Measurements from ENCODE around the gene TTC22.

Gene TTC22

GRCh38 chr1:54803761-54804470 lies 2.8 kb upstream of the TTC22 start:
- Histone ChIP-seq H3K9me3 (ENCODE audit: control insufficient read depth, low read length) (no peaks in the 10 kb centered on the region), H3K36me3 (ENCODE audit: control insufficient read depth, insufficient read depth, low read length) (no peaks in the 10 kb centered on the region), H3K27me3 (ENCODE audit: control insufficient read depth, insufficient read depth, low read length) (peaks cover 6% of the 10 kb centered on the region), H3K9ac (ENCODE audit: low read length) (no peak overlapping the region), H3K4me3 (ENCODE audit: low read length) (no peak overlapping the region), H3K4me1 (ENCODE audit: control insufficient read depth, insufficient read depth, low read length) (peaks cover 59% of the 10 kb centered on the region)

- Histone ChIP-seq H3K36me3 (ENCODE audit: control insufficient read depth, insufficient read depth, low read length) (no peaks in the 10 kb centered on the region), H3K4me1 (ENCODE audit: control insufficient read depth, insufficient read depth, low read length) (peaks cover 62% of the 10 kb centered on the region), H3K9me3 (ENCODE audit: control insufficient read depth, low read length) (no peaks in the 10 kb centered on the region), H3K27me3 (ENCODE audit: control insufficient read depth, insufficient read depth, low read length) (peaks cover 6% of the 10 kb centered on the region), H3K4me3 (ENCODE audit: low read length) (peak overlapping the region; percentile 82), H3K9ac (ENCODE audit: low read length) (peak overlapping the region; percentile 72)
Observed at GRCh38 chr1:54800041-54800898, 853 bp downstream of the TTC22 start.

- Histone ChIP-seq H3K9ac (ENCODE audit: low read length) (peak overlapping the region; percentile 72), H3K36me3 (ENCODE audit: control insufficient read depth, insufficient read depth, low read length) (no peaks in the 10 kb centered on the region), H3K9me3 (ENCODE audit: control insufficient read depth, low read length) (no peaks in the 10 kb centered on the region), H3K4me3 (ENCODE audit: low read length) (peak overlapping the region; percentile 82), H3K27me3 (ENCODE audit: control insufficient read depth, insufficient read depth, low read length) (peaks cover 6% of the 10 kb centered on the region), H3K4me1 (ENCODE audit: control insufficient read depth, insufficient read depth, low read length) (peaks cover 62% of the 10 kb centered on the region)
Observed at GRCh38 chr1:54798769-54799641, 2.1 kb downstream of the TTC22 start.

- H3K36me3 ChIP-seq (ENCODE audit: control insufficient read depth, insufficient read depth, low read length), result no peaks in the 10 kb centered on the region
- H3K9ac ChIP-seq (ENCODE audit: low read length), result peak overlapping the region; percentile 42
Observed at GRCh38 chr1:54798206-54798605, 2.9 kb downstream of the TTC22 start.

GRCh38 chr1:54796902-54797301 lies 4.2 kb downstream of the TTC22 start:
- peaks cover 6% of the 10 kb centered on the region for H3K27me3 ChIP-seq (ENCODE audit: control insufficient read depth, insufficient read depth, low read length)
- H3K4me1 ChIP-seq (ENCODE audit: control insufficient read depth, insufficient read depth, low read length), result peaks cover 71% of the 10 kb centered on the region
- H3K9ac ChIP-seq (ENCODE audit: low read length), result no peak overlapping the region
- no peak overlapping the region for H3K4me3 ChIP-seq (ENCODE audit: low read length)
- peaks cover 3% of the 10 kb centered on the region for H3K9me3 ChIP-seq (ENCODE audit: control insufficient read depth, low read length)
- no peaks in the 10 kb centered on the region for H3K36me3 ChIP-seq (ENCODE audit: control insufficient read depth, insufficient read depth, low read length)

More at GRCh38 chr1:54798206-54798605, 2.9 kb downstream of the TTC22 start:
- Histone ChIP-seq H3K27me3 (ENCODE audit: control insufficient read depth, insufficient read depth, low read length) (peaks cover 6% of the 10 kb centered on the region), H3K9me3 (ENCODE audit: control insufficient read depth, low read length) (no peaks in the 10 kb centered on the region), H3K4me1 (ENCODE audit: control insufficient read depth, insufficient read depth, low read length) (peaks cover 65% of the 10 kb centered on the region), H3K4me3 (ENCODE audit: low read length) (peak overlapping the region; percentile 82)

- Histone ChIP-seq H3K4me3 (ENCODE audit: low read length) (no peak overlapping the region), H3K36me3 (ENCODE audit: control insufficient read depth, insufficient read depth, low read length) (no peaks in the 10 kb centered on the region), H3K27me3 (ENCODE audit: control insufficient read depth, insufficient read depth, low read length) (no peaks in the 10 kb centered on the region), H3K9me3 (ENCODE audit: control insufficient read depth, low read length) (peaks cover 4% of the 10 kb centered on the region), H3K4me1 (ENCODE audit: control insufficient read depth, insufficient read depth, low read length) (peaks cover 62% of the 10 kb centered on the region), H3K9ac (ENCODE audit: low read length) (no peak overlapping the region)
Observed at GRCh38 chr1:54795841-54796468, 5.2 kb downstream of the TTC22 start.

GRCh38 chr1:54795356-54795665 lies 5.8 kb downstream of the TTC22 start:
- H3K36me3 ChIP-seq (ENCODE audit: control insufficient read depth, insufficient read depth, low read length), result no peaks in the 10 kb centered on the region
- H3K4me3 ChIP-seq (ENCODE audit: low read length), result no peak overlapping the region
- peaks cover 58% of the 10 kb centered on the region for H3K4me1 ChIP-seq (ENCODE audit: control insufficient read depth, insufficient read depth, low read length)
- H3K9ac ChIP-seq (ENCODE audit: low read length), result no peak overlapping the region
- peaks cover 4% of the 10 kb centered on the region for H3K9me3 ChIP-seq (ENCODE audit: control insufficient read depth, low read length)
- H3K27me3 ChIP-seq (ENCODE audit: control insufficient read depth, insufficient read depth, low read length), result no peaks in the 10 kb centered on the region

- Histone ChIP-seq H3K9me3 (ENCODE audit: control insufficient read depth, low read length) (peaks cover 4% of the 10 kb centered on the region), H3K4me3 (ENCODE audit: low read length) (no peak overlapping the region), H3K4me1 (ENCODE audit: control insufficient read depth, insufficient read depth, low read length) (peaks cover 58% of the 10 kb centered on the region), H3K27me3 (ENCODE audit: control insufficient read depth, insufficient read depth, low read length) (no peaks in the 10 kb centered on the region), H3K36me3 (ENCODE audit: control insufficient read depth, insufficient read depth, low read length) (no peaks in the 10 kb centered on the region), H3K9ac (ENCODE audit: low read length) (peak overlapping the region; percentile 29)
Observed at GRCh38 chr1:54794451-54795355, 6.4 kb downstream of the TTC22 start.

- H3K36me3 ChIP-seq (ENCODE audit: control insufficient read depth, insufficient read depth, low read length), result peaks cover 7% of the 10 kb centered on the region
- peaks cover 46% of the 10 kb centered on the region for H3K4me1 ChIP-seq (ENCODE audit: control insufficient read depth, insufficient read depth, low read length)
- no peak overlapping the region for H3K9ac ChIP-seq (ENCODE audit: low read length)
- H3K4me3 ChIP-seq (ENCODE audit: low read length), result no peak overlapping the region
- H3K27me3 ChIP-seq (ENCODE audit: control insufficient read depth, insufficient read depth, low read length), result no peaks in the 10 kb centered on the region
- H3K9me3 ChIP-seq (ENCODE audit: control insufficient read depth, low read length), result peaks cover 4% of the 10 kb centered on the region
Observed at GRCh38 chr1:54792686-54793282, 8.3 kb downstream of the TTC22 start.

- H3K36me3 ChIP-seq (ENCODE audit: control insufficient read depth, insufficient read depth, low read length), result peaks cover 13% of the 10 kb centered on the region
- H3K9ac ChIP-seq (ENCODE audit: low read length), result no peak overlapping the region
- peaks cover 39% of the 10 kb centered on the region for H3K4me1 ChIP-seq (ENCODE audit: control insufficient read depth, insufficient read depth, low read length)
- H3K9me3 ChIP-seq (ENCODE audit: control insufficient read depth, low read length), result peaks cover 4% of the 10 kb centered on the region
- H3K27me3 ChIP-seq (ENCODE audit: control insufficient read depth, insufficient read depth, low read length), result no peaks in the 10 kb centered on the region
- no peak overlapping the region for H3K4me3 ChIP-seq (ENCODE audit: low read length)
Observed at GRCh38 chr1:54791880-54792522, 9.1 kb downstream of the TTC22 start.
